OCI-LY7 (cell line): ENCODE data around the gene DHX34.

Experiments
- EZH2phosphoT487 ChIP-seq: fragments of 200-600 bp; sonication (generic); IDR thresholded peaks from 2 replicates; pipeline ENCODE4 v1.6.1; 2018; ENCODE audit warnings: low read depth, borderline replicate concordance, mild to moderate bottlenecking, mixed run types, antibody characterized with exemption, low read length, moderate library complexity, mixed read lengths
- TF ChIP-seq, protein P1 (sequence below): fragments of 200-600 bp; sonication (generic); conservative IDR thresholded peaks from 2 replicates; pipeline ENCODE4 v1.5.1; 2014; ENCODE audit warnings: mild to moderate bottlenecking, antibody characterized with exemption, low read length, moderate library complexity, mixed read lengths

DNA sequence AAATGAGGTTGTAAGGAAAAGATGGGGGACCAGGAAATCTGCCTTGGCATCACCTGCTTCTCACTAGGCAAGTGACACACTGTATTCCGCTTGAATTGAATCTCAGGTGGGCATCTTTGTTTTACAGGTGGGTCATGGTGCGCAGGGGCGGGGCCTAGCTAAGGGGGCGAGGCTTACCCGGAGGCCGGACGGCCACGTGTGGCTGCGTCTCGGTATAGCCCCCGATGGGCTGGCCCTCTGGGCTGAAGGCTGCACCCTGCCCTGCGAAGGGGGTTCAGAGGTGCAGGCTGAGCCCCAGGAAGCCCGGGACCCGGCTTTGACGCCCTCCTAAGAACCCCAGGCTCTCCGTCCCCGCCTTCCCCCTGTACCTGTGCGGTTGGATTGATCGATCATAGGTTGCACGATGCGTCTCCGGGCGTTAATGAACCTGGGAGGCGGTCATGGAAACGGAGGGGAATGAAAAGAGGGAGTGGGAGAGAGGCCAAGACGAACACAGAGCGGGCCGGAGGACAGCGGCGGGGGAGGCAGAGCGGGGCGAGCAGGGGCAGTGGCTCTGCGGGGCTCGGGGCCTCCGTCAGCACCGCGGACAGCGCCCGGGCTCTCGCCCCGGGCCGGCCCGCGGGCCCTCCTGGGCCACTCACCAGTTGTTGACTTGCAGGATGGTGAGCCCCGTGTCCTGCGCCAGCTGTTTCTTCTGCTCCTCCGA lies 57.7 kb downstream of the DHX34 start:
- TF ChIP-seq, protein P1, sequence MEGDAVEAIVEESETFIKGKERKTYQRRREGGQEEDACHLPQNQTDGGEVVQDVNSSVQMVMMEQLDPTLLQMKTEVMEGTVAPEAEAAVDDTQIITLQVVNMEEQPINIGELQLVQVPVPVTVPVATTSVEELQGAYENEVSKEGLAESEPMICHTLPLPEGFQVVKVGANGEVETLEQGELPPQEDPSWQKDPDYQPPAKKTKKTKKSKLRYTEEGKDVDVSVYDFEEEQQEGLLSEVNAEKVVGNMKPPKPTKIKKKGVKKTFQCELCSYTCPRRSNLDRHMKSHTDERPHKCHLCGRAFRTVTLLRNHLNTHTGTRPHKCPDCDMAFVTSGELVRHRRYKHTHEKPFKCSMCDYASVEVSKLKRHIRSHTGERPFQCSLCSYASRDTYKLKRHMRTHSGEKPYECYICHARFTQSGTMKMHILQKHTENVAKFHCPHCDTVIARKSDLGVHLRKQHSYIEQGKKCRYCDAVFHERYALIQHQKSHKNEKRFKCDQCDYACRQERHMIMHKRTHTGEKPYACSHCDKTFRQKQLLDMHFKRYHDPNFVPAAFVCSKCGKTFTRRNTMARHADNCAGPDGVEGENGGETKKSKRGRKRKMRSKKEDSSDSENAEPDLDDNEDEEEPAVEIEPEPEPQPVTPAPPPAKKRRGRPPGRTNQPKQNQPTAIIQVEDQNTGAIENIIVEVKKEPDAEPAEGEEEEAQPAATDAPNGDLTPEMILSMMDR: no peak
- TF ChIP-seq EZH2phosphoT487: no peak
